ENCODE data around the gene GLG1.
"Not testable (repeated sequence)": the region's sequence is repeated elsewhere in the genome, so short reads cannot be mapped to it uniquely, and the experiment has no call there.

The GLG1 gene

DNA sequence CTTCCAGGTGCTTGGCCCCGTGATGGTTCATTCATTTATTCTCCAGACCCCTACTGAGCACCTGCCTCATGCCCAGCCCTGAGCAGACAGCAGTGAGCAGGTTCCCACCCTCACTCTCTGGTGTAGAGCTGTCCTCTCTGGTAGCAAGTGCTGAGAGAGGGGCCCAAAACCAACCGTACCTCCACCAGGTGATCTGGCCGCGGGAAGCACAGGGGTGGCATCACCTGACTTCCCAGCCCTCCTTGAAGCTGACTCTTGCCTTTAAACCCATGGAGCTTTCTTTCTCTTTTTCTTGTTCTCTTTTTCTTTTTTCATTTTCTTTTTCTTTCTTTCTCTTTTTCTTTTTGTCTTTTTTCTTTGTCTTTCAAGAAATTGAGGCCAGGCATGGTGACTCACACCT, 206.7 kb downstream of the GLG1 start:
- DNase-seq: not testable (repeated sequence)

GRCh38 chr16:74398212-74398895, 208.6 kb downstream of the GLG1 start:
- DNase-seq: not testable (repeated sequence)

Measured in 8988T (cell line).